WTC11 (cell line): ENCODE data around the gene RNF151. TPM values are rescaled to one million over a fixed set of nuclear protein-coding genes. Genes with fewer than 3 reads are reported as not detected.

ENCODE experiments used
- AFF4 ChIP-seq: sonication (generic); formaldehyde crosslinking; IDR thresholded peaks from 2 replicates; pipeline ENCODE4 v1.8.1; 2023; ENCODE audit warnings: mild to moderate bottlenecking, missing genetic modification reagents, borderline replicate concordance
- CBFB ChIP-seq: sonication (generic); formaldehyde crosslinking; IDR thresholded peaks from 2 replicates; pipeline ENCODE4 v1.8.1; 2022; ENCODE audit warnings: mild to moderate bottlenecking, low read depth, missing genetic modification reagents
- CREB1 ChIP-seq: sonication (generic); formaldehyde crosslinking; IDR thresholded peaks from 2 replicates; pipeline ENCODE4 v1.8.0; 2023; ENCODE audit warnings: mild to moderate bottlenecking, missing genetic modification reagents
- CTCF ChIP-seq: fragments of 200-600 bp; IDR thresholded peaks from 2 replicates; pipeline ENCODE4 v1.8.0; 2022; ENCODE audit warnings: antibody characterized with exemption
- ETV6 ChIP-seq: sonication (generic); formaldehyde crosslinking; IDR thresholded peaks from 2 replicates; pipeline ENCODE4 v1.8.1; 2022; ENCODE audit warnings: mild to moderate bottlenecking, missing genetic modification reagents
- HMGXB4 ChIP-seq: sonication (generic); formaldehyde crosslinking; IDR thresholded peaks from 2 replicates; pipeline ENCODE4 v1.8.1; 2023; ENCODE audit warnings: mild to moderate bottlenecking, moderate library complexity, missing genetic modification reagents
- JAZF1 ChIP-seq: fragments of 250-450 bp; sonication (Bioruptor Pico); IDR thresholded peaks from 2 replicates; pipeline ENCODE4 v1.9.0; 2021; ENCODE audit warnings: moderate library complexity, mild to moderate bottlenecking, inconsistent platforms
- MYBL2 ChIP-seq: sonication (generic); formaldehyde crosslinking; IDR thresholded peaks from 2 replicates; pipeline ENCODE4 v1.8.1; 2023; ENCODE audit warnings: mild to moderate bottlenecking, moderate library complexity, missing genetic modification reagents
- NFE2L1 ChIP-seq: sonication (generic); formaldehyde crosslinking; IDR thresholded peaks from 2 replicates; pipeline ENCODE4 v1.8.1; 2023; ENCODE audit warnings: missing genetic modification reagents
- NFYB ChIP-seq: sonication (generic); formaldehyde crosslinking; conservative IDR thresholded peaks from 2 replicates; pipeline ENCODE4 v1.8.0; 2022; ENCODE audit warnings: low read depth, missing genetic modification reagents
- NR3C1 ChIP-seq: sonication (generic); formaldehyde crosslinking; conservative IDR thresholded peaks from 2 replicates; pipeline ENCODE4 v1.8.1; 2023; ENCODE audit warnings: low read depth, mild to moderate bottlenecking, missing genetic modification reagents
- PREB ChIP-seq: sonication (generic); formaldehyde crosslinking; IDR thresholded peaks from 2 replicates; pipeline ENCODE4 v1.8.1; 2022; ENCODE audit warnings: mild to moderate bottlenecking, missing genetic modification reagents, moderate library complexity, borderline replicate concordance
- SMAD3 ChIP-seq: sonication (generic); formaldehyde crosslinking; IDR thresholded peaks from 2 replicates; pipeline ENCODE4 v1.8.0; 2022; ENCODE audit warnings: missing genetic modification reagents, mild to moderate bottlenecking, borderline replicate concordance
- SMAD4 ChIP-seq: sonication (generic); formaldehyde crosslinking; IDR thresholded peaks from 2 replicates; pipeline ENCODE4 v1.8.0; 2022; ENCODE audit warnings: mild to moderate bottlenecking, missing genetic modification reagents
- SOX15 ChIP-seq: fragments of 250-450 bp; sonication (Bioruptor Pico); IDR thresholded peaks from 2 replicates; pipeline ENCODE4 v1.9.0; 2021; ENCODE audit warnings: mild to moderate bottlenecking
- TEAD4 ChIP-seq: sonication (generic); formaldehyde crosslinking; IDR thresholded peaks from 2 replicates; pipeline ENCODE4 v1.8.0; 2022; ENCODE audit warnings: mild to moderate bottlenecking, missing genetic modification reagents
- TP53 ChIP-seq: sonication (generic); formaldehyde crosslinking; IDR thresholded peaks from 2 replicates; pipeline ENCODE4 v1.8.1; 2023; ENCODE audit warnings: mild to moderate bottlenecking, missing genetic modification reagents
- USF1 ChIP-seq: sonication (generic); formaldehyde crosslinking; IDR thresholded peaks from 2 replicates; pipeline ENCODE4 v1.8.0; 2022; ENCODE audit warnings: mild to moderate bottlenecking, missing genetic modification reagents
- ZNF263 ChIP-seq: sonication (generic); formaldehyde crosslinking; IDR thresholded peaks from 2 replicates; pipeline ENCODE4 v1.8.1; 2022; ENCODE audit warnings: low read depth, mild to moderate bottlenecking, moderate library complexity, missing genetic modification reagents
- ZNF512 ChIP-seq: sonication (generic); formaldehyde crosslinking; IDR thresholded peaks from 2 replicates; pipeline ENCODE4 v1.8.1; 2022; ENCODE audit warnings: missing genetic modification reagents, borderline replicate concordance
- total RNA-seq: library from RNA; stranded (reverse); gene quantifications from 3 replicates; pipeline ENCODE4 v1.2.3, GENCODE V29; 2021
- TF ChIP-seq, protein P1 (sequence below): sonication (generic); formaldehyde crosslinking; IDR thresholded peaks from 2 replicates; pipeline ENCODE4 v1.8.1; 2022; ENCODE audit warnings: low read depth, missing genetic modification reagents, borderline replicate concordance

RNF151 gene
- total RNA-seq, 1 experiment from 2014 or later, result 0.31 TPM

DNA sequence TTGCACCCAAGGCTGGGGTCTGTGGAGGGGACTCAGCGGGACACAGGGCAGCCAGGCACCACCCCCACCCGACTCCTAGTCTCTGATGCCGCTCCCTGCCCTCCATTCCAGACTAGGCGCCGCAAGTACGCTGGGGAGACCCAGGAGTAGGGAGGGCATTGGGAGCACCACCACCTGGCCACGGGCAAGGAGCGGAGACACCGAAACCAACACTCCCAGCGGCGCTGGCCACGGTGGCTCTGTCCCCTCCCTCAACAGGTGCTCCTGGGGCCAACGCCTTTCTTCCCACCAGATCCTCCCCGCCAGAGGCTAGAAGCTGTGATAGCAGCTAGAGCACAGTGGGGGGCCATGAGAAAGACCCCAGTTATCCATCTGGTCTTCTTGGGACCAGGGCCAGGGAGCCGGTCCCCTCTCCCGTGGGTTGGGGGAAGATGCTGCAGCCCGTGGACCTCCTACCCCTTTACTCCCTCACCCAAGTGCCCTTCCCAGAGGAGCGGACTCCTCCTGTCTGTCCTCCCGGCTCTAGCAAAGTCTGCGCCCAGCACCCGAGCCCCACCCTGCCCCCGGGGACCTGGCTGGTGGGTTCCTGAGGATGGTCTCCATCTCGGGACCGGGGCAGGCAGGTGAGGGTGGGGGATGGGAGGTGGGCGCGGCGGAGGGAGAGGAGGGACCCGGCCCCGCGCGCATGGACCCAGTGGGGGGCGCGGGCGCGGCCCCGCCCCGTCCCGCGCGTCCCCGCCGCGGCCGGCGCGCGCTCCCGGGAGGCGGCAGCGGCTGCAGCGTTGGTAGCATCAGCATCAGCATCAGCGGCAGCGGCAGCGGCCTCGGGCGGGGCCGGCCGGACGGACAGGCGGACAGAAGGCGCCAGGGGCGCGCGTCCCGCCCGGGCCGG is 22.8 kb downstream of the RNF151 start, which contains the start of gene SYNGR3 (continued):
- TF ChIP-seq CBFB (CRISPR knock-in tag) (0 out of 2 replicates have a peak, but pooled peaks have one; percentile 35), ETV6 (CRISPR knock-in tag) (no peak), SMAD3 (CRISPR knock-in tag) (no peak), AFF4 (no peak), CTCF (no peak), SMAD4 (CRISPR knock-in tag) (no peak), USF1 (CRISPR knock-in tag) (no peak), SOX15 (CRISPR knock-in tag) (no peak), HMGXB4 (no peak; the same call in 1 of the 2 replicates), CREB1 (CRISPR knock-in tag) (no peak), TP53 (0 out of 2 replicates have a peak, but pooled peaks have one; percentile 33), NFE2L1 (CRISPR knock-in tag) (no peak), NR3C1 (CRISPR knock-in tag) (0 out of 2 replicates have a peak, but pooled peaks have one; percentile 71), ZNF512 (CRISPR knock-in tag) (no peak), TEAD4 (CRISPR knock-in tag) (no peak), NFYB (CRISPR knock-in tag) (no peak; the same call in 1 of the 2 replicates), JAZF1 (CRISPR knock-in tag) (no peak), MYBL2 (no peak), PREB (CRISPR knock-in tag) (no peak), ZNF263 (CRISPR knock-in tag) (peak; percentile 74)
- TF ChIP-seq, protein P1, sequence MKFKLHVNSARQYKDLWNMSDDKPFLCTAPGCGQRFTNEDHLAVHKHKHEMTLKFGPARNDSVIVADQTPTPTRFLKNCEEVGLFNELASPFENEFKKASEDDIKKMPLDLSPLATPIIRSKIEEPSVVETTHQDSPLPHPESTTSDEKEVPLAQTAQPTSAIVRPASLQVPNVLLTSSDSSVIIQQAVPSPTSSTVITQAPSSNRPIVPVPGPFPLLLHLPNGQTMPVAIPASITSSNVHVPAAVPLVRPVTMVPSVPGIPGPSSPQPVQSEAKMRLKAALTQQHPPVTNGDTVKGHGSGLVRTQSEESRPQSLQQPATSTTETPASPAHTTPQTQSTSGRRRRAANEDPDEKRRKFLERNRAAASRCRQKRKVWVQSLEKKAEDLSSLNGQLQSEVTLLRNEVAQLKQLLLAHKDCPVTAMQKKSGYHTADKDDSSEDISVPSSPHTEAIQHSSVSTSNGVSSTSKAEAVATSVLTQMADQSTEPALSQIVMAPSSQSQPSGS (CRISPR knock-in tag), result no peak
